SKM-1 treated with dmso at 0.1 percent for 144 hours (cell line): ENCODE data around the gene PCDHA5.
"Not testable (repeated sequence)": the region's sequence is repeated elsewhere in the genome, so short reads cannot be mapped to it uniquely, and the experiment has no call there.

ENCODE experiments used
- DNase-seq: peaks from one replicate; lab custom pipeline; 2025; ENCODE audit not compliant: unreplicated experiment; lab: John Stamatoyannopoulos, UW

PCDHA5 gene

DNA sequence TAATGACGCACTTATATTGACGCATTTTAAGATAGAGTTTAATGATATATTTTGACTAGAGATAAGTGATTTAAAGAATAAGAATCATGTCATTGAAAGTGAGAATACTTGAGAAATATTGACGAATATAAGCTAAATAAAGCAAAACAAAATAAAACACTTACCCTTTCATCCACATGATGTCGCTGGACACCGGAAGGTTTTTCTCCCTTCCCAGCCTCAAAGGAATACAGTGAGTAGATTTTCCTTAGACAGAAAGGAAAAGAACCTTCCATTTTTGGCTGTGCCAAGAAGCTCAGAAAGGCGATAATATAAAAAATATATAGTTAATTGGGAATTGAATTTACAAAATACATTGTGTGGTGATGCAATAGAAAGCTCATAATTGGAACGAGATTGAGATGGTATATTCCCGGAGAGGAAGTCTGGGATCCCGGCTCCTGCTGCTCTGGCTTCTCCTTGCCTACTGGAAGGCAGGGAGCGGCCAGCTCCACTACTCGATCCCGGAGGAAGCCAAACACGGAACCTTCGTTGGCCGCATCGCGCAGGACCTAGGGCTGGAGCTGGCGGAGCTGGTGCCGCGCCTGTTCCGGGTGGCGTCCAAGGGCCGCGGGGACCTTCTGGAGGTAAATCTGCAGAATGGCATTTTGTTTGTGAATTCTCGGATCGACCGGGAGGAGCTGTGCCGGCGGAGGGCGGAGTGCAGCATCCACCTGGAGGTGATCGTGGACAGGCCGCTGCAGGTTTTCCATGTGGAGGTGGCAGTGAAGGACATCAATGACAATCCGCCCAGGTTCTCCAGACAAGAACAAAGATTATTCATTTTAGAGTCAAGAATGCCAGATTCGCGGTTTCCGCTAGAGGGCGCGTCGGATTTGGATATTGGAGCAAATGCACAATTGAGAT, at the start of gene PCDHA5:
Gene PCDHA5 (plus strand): TSS at position 239 of the 906 bp plus-strand sequence.
- DNase-seq, result no peak

GRCh38 chr5:140780512-140780911, 40.9 kb upstream of the PCDHA5 start:
- DNase-seq, result no peak

DNA sequence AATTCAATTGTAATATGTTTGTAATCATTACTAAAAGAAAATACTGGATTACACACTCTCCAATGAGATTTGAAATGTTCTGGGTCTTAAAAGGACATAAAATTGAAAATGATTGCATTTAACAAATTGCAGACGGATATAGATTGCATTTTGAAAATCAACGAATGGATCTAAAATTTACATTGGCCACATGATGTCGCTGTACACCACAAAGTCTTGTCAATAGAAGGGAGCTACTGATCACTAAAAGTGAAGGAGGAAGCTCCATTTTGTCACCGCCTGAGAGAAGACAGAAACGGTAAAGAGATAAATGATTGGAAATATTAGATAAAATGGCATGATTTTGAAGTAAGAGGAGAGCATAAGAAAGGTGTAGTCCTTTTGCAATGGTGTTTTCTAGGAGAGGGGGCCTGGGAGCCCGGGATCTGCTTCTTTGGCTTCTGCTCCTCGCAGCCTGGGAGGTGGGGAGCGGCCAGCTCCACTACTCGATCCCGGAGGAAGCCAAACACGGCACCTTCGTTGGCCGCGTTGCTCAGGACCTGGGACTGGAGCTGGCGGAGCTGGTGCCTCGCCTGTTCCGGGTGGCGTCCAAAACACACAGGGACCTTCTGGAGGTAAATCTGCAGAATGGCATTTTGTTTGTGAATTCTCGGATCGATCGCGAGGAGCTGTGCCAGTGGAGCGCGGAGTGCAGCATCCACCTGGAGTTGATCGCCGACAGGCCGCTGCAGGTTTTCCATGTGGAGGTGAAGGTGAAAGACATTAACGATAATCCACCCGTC, 35.3 kb upstream of the PCDHA5 start, which contains the start of gene PCDHA1:
Gene PCDHA1 (plus strand): TSS at position 236 of the 782 bp plus-strand sequence.
- peak; percentile 57 for DNase-seq

- not testable (repeated sequence) for DNase-seq
These were observed 34.0 kb upstream of the PCDHA5 start for GRCh38 chr5:140787422-140787821.

GRCh38 chr5:140787849-140788504, 33.4 kb upstream of the PCDHA5 start:
- DNase-seq, result not testable (repeated sequence)

DNA sequence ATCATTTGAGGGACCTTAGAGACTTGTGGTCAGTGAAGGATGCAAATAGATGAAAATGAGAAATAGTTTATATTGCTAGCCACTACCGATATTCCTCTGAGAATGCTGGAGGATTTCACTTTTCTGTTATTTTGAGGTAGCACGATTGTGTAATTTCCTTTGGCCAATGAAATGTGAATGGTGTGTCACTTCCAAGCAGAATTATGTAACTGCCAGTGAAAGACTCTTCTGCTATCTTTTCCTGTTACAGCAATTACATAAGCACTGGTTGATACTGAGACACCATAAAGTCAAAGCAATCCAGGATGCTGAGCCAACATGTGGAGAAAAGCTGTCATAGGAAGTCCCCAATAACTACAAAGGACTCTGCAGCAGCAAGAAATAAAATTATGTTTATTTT, 30.3 kb upstream of the PCDHA5 start:
- DNase-seq, result peak; percentile 84

DNA sequence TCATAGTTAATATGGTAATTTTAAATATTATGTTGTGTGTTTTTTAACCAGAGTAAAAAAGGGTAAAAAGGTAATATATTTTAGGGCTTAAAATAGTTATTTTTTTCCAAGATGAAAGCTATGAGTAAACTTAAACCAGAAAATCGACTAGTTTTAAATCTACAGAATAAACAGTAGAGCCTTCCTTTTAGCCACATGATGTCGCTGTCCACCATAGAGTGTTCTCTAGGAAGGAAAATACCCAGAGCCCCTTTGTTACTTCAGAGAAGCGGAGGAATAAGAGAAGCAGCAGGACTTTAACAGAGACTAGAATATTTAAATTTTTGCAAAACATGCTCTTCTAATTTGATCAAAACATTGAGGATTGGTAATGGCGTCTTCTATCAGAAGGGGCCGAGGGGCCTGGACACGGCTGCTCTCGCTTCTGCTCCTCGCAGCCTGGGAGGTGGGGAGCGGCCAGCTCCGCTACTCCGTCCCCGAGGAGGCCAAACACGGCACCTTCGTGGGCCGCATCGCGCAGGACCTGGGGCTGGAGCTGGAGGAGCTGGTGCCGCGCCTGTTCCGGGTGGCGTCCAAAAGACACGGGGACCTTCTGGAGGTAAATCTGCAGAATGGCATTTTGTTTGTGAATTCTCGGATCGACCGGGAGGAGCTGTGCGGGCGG, 26.7 kb upstream of the PCDHA5 start, which contains the start of gene PCDHA2:
Gene PCDHA2 (plus strand): TSS at position 258 of the 664 bp plus-strand sequence.
- DNase-seq, result no peak

- DNase-seq, result no peak
These were observed 26.2 kb upstream of the PCDHA5 start for GRCh38 chr5:140795259-140795641.

DNA sequence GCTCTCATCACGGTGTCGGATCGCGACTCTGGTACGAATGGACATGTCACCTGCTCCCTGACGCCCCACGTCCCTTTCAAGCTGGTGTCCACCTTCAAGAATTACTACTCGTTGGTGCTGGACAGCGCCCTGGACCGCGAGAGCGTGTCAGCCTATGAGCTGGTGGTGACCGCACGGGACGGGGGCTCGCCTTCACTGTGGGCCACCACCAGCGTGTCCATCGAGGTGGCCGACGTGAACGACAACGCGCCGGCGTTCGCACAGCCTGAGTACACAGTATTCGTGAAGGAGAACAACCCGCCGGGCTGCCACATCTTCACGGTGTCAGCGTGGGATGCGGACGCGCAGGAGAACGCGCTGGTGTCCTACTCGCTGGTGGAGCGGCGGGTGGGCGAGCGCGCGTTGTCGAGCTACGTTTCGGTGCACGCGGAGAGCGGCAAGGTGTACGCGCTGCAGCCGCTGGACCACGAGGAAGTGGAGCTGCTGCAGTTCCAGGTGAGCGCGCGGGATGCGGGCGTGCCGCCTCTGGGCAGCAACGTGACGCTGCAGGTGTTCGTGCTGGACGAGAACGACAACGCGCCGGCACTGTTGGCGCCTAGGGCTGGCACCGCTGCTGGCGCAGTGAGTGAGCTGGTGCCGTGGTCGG, 25.2 kb upstream of the PCDHA5 start:
- not testable (repeated sequence) for DNase-seq

GRCh38 chr5:140796718-140797095, 24.7 kb upstream of the PCDHA5 start:
- no peak for DNase-seq

DNA sequence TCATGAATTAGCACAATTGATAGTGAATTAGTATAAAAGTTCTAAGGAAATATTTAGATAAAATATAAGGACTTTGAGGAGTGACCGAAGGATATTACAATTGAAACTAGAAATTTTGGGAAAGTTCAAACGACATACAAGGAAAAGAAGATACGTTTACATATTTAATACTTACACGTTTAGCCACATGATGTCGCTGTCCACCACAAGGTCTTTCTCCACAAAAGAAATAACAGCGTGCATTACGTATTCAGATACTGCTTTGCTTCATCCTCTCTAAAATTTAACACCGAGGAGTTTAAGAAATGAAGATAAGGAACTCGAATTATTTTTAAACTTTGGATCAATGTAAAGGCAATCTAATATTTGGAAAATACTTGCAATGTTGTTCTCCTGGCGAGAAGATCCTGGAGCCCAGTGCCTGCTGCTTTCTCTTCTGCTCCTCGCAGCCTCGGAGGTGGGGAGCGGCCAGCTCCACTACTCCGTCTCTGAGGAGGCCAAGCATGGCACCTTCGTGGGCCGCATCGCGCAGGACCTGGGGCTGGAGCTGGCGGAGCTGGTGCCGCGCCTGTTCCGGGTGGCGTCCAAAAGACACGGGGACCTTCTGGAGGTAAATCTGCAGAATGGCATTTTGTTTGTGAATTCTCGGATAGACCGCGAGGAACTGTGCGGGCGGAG, 20.5 kb upstream of the PCDHA5 start, which contains the start of gene PCDHA3:
Gene PCDHA3 (plus strand): TSS at position 242 of the 678 bp plus-strand sequence.
- no peak for DNase-seq

DNA sequence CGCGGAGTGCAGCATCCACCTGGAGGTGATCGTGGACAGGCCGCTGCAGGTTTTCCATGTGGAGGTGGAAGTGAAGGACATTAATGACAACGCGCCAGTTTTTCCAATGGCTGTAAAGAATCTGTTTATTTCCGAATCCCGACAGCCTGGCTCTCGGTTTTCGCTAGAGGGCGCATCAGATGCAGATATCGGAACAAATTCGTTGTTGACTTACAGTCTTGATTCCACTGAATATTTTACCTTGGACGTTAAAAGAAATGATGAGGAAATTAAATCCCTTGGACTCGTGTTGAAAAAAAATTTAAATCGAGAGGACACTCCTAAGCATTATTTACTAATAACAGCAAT, 19.9 kb upstream of the PCDHA5 start:
- DNase-seq, result no peak

DNA sequence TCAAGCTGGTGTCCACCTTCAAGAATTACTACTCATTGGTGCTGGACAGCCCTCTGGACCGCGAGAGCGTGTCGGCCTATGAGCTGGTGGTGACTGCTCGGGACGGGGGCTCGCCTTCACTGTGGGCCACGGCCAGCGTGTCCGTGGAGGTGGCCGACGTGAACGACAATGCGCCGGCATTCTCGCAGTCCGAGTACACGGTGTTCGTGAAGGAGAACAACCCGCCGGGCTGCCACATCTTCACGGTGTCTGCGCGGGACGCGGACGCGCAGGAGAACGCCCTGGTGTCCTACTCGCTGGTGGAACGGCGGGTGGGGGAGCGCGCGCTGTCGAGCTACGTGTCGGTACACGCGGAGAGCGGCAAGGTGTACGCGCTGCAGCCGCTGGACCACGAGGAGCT, 19.0 kb upstream of the PCDHA5 start:
- not testable (repeated sequence) for DNase-seq

DNA sequence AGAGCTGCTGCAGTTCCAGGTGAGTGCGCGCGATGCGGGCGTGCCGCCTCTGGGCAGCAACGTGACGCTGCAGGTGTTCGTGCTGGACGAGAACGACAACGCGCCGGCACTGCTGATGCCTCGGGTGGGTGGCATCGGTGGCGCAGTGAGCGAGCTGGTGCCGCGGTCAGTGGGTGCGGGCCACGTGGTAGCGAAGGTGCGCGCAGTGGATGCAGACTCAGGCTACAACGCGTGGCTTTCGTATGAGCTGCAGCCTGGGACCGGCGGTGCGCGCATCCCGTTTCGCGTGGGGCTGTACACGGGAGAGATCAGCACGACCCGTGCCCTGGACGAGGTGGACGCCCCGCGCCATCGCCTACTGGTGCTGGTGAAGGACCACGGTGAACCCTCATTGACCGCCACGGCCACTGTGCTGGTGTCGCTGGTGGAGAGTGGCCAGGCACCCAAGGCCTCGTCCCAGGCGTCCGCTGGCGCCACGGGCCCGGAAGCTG, 18.6 kb upstream of the PCDHA5 start:
- DNase-seq, result no peak

GRCh38 chr5:140806834-140807775, 14.3 kb upstream of the PCDHA5 start, which contains the start of gene PCDHA4:
Gene PCDHA4, plus strand, starts transcription at chr5:140807068.
- peak; percentile 39 for DNase-seq

DNA sequence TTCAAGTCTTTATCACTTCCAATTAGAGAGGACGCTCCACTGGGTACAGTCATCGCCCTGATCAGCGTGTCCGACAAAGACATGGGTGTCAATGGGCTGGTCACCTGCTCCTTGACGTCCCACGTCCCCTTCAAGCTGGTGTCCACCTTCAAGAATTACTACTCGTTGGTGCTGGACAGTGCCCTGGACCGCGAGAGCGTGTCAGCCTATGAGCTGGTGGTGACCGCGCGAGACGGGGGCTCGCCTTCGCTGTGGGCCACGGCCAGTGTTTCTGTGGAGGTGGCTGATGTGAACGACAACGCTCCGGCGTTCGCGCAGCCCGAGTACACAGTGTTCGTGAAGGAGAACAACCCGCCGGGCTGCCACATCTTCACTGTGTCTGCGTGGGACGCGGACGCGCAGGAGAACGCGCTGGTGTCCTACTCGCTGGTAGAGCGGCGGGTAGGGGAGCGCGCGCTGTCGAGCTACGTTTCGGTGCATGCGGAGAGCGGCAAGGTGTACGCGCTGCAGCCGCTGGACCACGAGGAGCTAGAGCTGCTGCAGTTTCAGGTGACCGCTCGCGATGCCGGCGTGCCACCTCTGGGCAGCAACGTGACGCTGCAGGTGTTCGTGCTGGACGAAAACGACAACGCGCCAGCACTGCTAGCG, 13.0 kb upstream of the PCDHA5 start:
- DNase-seq, result not testable (repeated sequence)

- no peak for DNase-seq
These were observed 12.5 kb upstream of the PCDHA5 start for GRCh38 chr5:140808889-140809291.

DNA sequence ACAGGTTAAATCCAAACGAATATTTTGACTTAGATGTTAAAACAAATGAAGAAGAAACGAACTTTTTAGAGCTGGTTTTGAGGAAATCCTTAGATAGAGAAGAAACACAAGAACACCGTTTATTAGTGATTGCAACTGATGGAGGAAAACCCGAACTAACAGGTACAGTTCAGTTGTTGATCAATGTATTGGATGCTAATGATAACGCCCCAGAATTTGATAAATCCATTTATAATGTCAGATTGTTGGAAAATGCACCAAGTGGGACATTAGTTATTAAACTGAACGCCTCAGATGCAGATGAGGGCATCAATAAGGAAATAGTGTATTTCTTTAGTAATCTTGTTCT, 842 bp downstream of the PCDHA5 start:
- no peak for DNase-seq
